Measurements from ENCODE around the gene TF.

DNA sequence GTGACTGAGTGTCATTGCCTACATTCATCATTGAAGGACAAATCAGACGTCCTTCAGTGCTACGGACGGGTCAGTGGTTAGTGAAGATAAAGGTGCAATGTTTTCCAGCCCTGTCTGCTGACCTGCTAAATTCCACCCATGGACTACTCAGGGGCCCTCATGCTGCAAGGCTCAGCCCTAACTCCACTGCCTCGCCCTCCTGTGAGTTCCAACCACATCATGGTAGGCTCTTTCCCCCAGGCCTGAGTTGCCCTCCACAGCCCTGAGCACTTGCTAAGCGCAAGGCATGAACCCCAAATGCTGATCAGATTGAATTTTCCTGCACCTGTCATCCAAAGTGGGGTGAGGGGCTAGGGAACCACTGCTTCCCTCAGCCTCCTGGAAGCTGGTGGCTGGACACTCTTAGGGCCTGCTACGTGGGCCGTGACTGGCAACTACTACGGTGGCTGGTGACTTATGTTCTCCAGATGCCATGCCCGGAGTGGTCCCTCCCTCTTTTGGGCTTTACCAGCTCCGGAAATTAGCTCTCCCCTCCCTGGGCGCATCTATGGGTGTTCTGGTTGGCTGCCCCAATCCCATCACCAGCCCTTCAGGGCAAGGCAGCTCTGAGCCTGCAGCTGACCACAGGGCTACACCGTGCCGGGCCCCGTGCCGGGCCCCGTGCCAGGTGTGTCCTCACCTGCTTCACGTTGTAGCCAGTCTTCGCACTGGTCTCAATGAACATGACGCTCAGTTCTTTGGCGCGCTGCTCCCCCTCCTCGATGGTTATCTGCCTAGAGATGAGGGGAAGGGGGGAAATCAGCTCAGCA lies 91.5 kb downstream of the TF start:
- TF ChIP-seq YY1 (IDR thresholded peaks at IDR 0.05; ENCODE audit: low read depth) (no peak), POLR2AphosphoS5 (IDR thresholded peaks at IDR 0.05; ENCODE audit: low read depth, low read length) (no peak), SIN3A (IDR thresholded peaks at IDR 0.05; ENCODE audit: borderline replicate concordance, low read depth, low read length) (no peak), REST (IDR thresholded peaks at IDR 0.05; ENCODE audit: low read depth, low read length) (no peak), SMC3 (IDR thresholded peaks at IDR 0.05; ENCODE audit: low read depth, low read length) (no peak), MXI1 (IDR thresholded peaks at IDR 0.05; ENCODE audit: low read depth, low read length) (no peak), FOXJ3 (CRISPR knock-in tag; IDR thresholded peaks at IDR 0.05) (no peak), ELF1 (IDR thresholded peaks at IDR 0.05) (no peak), TAF1 (IDR thresholded peaks at IDR 0.05; ENCODE audit: borderline replicate concordance, low read depth, low read length) (no peak), RFX5 (IDR thresholded peaks at IDR 0.05; ENCODE audit: low read length) (no peak)
- TF ChIP-seq, protein P1, sequence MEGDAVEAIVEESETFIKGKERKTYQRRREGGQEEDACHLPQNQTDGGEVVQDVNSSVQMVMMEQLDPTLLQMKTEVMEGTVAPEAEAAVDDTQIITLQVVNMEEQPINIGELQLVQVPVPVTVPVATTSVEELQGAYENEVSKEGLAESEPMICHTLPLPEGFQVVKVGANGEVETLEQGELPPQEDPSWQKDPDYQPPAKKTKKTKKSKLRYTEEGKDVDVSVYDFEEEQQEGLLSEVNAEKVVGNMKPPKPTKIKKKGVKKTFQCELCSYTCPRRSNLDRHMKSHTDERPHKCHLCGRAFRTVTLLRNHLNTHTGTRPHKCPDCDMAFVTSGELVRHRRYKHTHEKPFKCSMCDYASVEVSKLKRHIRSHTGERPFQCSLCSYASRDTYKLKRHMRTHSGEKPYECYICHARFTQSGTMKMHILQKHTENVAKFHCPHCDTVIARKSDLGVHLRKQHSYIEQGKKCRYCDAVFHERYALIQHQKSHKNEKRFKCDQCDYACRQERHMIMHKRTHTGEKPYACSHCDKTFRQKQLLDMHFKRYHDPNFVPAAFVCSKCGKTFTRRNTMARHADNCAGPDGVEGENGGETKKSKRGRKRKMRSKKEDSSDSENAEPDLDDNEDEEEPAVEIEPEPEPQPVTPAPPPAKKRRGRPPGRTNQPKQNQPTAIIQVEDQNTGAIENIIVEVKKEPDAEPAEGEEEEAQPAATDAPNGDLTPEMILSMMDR (IDR thresholded peaks at IDR 0.05): no peak
- TF ChIP-seq, protein P2, sequence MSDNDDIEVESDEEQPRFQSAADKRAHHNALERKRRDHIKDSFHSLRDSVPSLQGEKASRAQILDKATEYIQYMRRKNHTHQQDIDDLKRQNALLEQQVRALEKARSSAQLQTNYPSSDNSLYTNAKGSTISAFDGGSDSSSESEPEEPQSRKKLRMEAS (IDR thresholded peaks at IDR 0.05; ENCODE audit: low read depth): no peak
- TF ChIP-seq, protein P3, sequence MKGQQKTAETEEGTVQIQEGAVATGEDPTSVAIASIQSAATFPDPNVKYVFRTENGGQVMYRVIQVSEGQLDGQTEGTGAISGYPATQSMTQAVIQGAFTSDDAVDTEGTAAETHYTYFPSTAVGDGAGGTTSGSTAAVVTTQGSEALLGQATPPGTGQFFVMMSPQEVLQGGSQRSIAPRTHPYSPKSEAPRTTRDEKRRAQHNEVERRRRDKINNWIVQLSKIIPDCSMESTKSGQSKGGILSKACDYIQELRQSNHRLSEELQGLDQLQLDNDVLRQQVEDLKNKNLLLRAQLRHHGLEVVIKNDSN (IDR thresholded peaks at IDR 0.05; ENCODE audit: borderline replicate concordance, low read depth): no peak
